ENCODE measurements around the gene MYH7B.

MYH7B gene

GRCh38 chr20:34945315-34946077, 10.2 kb upstream of the MYH7B start:
- DNase-seq = no peak

DNA sequence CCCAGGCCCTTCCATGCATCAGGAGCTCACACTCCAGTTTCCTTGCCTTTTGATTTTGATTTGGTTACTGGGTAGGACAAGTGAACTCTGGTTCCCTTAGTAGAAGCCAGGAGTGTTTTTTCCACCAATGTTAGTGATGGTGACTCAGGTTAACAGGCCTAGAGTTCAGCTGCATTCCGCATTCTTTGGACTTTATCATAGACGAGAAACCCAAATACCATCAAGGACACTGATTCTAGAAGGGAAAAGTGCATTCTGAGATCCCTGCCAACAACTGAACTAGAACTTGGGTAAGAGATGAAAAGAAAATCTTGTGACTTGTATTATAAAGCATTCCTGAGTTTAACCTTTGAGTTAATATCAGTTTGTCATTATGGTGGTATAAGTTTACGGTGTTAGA, 9.0 kb upstream of the MYH7B start:
- DNase-seq = no peak

DNA sequence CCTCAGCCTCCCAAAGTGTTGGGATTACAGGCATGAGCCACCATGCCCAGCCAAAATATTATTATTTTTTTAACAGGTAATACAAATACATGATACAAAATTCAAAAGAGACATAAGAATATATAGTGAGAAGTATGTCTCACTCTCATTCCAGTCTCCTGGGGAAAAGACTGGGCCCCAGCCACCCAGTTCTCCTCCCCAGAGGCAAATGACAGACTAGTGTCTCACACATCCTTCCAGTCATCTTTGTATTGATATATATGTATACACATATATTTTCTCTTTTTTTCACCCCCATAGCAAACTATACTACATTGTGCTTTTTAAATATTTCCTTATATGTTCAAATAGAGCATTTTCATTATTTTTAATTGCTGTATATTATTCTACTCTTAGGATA, 8.3 kb upstream of the MYH7B start:
- DNase-seq = no peak

GRCh38 chr20:34948030-34948429, 7.6 kb upstream of the MYH7B start:
- DNase-seq = no peak

- no peak for DNase-seq
These were observed 6.5 kb upstream of the MYH7B start for GRCh38 chr20:34949120-34949519.

DNA sequence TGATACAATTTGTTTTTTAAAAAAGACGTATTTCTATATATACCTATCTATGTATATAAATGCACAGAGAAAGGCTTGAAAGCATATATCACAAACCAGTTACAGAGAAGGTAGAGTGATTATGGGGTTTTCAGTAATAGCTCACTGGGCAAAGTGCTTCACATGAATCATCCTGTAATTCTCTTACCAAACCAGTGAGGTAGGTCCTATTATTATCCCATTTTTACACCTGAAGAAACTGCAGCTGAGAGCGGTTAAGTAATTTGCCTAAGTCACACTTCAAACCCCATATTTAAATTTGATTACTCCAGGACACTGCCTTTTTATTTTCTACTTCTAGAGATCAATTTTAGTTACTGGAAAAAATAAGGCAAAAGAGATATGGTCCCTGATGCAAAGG, 4.4 kb upstream of the MYH7B start:
- DNase-seq = no peak

- no peak for DNase-seq
These were observed 4.0 kb upstream of the MYH7B start for GRCh38 chr20:34951652-34952051.

DNA sequence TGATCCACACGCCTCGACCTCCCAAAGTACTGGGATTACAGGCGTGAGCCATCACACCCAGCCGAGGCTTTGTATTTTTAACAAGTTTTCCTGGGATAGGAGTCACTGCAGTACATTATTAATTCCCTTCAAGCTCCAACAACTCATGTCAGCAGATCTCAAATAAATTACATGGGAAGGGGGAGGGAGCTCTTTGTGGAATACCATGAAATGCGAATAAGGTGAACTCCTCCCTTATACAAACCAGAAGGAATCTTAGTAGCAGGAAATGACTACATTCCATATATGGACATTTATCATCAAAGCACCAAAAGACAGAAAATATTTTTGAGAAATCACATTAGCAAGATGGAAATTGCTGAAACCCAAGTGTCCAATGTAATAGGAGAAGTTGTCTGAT, 3.0 kb upstream of the MYH7B start:
- DNase-seq = no peak

DNA sequence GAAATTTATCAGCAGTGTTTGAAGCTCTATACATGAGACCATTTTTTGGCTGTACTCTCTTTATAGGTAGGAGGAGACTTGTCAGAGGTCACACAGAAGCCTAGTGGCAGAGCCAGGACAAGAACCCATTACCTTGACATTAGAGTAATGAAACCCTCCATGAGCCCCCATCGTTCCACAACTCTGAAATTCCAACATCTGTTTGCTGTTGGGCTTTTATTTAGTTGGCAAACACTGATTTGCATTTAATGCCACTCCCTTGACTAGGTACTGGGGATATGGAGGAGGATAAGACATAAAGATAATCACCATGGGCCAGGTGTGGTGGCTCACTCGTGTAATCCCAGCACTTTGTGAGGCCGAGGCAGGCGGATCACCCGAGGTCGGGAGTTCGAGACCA, 1.7 kb upstream of the MYH7B start:
- DNase-seq = no peak

DNA sequence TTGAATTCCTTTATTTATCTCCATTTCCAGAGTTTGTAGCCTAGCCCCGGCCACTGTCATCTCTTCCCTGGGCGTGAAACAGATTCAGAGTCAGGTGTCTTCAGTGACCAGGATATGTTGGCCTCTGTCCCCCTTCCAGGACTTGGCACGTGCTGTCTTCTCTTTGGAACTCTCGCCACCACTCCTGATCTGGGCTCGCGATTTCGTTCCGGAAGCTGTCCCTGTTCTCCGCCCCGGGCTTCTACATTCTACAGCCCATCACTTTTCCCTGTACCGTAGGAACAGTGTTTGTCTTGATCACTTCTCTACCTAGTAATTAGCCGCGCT, 801 bp upstream of the MYH7B start:
- DNase-seq = no peak

DNA sequence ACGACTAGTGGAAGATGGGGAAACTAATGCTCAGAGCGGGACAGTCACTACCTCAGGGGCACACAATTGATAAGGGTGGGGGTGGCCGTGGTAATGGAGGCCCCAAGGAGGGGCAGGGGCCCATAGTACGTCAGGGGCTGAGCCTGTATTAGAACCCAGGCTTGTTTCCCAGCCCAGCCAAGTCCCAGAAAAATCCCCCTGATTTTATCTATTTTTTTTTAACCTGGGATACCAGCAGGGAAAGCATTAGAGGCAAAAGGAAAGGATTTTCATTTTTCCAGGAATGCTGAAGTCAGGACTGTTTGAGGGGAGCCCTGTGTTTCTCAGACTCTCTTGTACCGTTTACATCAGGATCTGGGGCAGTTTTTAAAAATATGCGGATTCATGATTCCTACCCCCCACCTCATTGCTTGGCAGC, 382 bp downstream of the MYH7B start:
- no peak for DNase-seq

DNA sequence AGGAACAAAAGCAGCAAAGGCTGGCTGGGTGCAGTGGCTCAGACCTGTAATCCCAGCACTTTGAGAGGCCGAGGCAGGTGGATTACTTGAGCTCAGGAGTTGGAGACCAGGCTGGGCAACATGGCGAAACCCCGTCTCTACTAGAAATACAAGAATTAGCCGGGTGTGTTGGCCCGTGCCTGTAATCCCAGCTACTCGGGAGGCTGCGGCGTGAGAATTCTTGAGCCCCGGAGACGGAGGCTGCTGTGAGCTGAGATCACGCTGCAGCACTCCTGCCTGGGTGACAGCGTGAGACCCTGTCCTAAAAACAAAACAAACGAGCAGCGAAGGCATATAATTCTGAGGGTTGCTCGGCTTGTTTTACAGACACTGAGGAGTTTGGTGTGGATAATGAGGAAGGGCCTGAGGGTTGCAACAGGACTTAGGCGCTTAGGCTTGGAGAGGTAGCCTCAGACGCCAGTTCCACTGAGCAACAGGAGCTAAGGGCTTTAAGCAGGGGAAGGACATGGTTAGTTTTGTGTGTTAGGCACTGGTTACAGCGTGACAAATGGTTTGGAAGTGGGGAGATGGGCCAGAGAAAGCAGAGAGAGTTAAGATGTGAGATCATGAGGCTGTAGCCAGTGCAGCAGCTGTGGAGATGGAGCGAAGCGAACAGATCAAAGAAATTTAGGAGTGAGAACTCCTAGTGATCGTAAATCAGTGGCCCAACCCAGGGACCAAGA, 1.2 kb downstream of the MYH7B start:
- no peak for DNase-seq

DNA sequence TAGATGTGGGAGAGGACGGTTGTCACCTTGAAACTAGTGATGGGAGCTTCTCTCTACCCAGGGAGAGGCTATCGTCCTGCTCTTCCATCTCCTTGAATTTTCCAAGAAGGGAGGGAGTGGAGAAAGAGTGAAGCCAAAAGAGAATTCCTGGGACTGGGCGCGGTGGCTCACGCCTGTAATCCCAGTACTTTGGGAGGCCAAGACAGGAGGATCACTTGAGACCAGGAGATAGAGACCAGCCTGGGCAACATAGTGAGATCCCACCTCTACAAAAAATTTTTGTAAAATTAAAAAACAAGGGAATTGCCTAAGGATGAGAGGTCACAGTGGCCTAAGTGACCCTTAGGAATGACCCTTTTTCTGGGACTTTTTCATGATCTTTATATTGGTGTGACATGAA, 8.8 kb downstream of the MYH7B start:
- no peak for DNase-seq

- no peak for DNase-seq
These were observed 9.4 kb downstream of the MYH7B start for GRCh38 chr20:34965051-34965450.

- no peak for DNase-seq
These were observed 11.8 kb downstream of the MYH7B start for GRCh38 chr20:34967421-34967820.

GRCh38 chr20:34968042-34968775, 12.5 kb downstream of the MYH7B start:
- DNase-seq = no peak

- DNase-seq = no peak
These were observed 14.6 kb downstream of the MYH7B start for GRCh38 chr20:34970193-34970840.

GRCh38 chr20:34970846-34971560, 15.3 kb downstream of the MYH7B start:
- DNase-seq = no peak

DNA sequence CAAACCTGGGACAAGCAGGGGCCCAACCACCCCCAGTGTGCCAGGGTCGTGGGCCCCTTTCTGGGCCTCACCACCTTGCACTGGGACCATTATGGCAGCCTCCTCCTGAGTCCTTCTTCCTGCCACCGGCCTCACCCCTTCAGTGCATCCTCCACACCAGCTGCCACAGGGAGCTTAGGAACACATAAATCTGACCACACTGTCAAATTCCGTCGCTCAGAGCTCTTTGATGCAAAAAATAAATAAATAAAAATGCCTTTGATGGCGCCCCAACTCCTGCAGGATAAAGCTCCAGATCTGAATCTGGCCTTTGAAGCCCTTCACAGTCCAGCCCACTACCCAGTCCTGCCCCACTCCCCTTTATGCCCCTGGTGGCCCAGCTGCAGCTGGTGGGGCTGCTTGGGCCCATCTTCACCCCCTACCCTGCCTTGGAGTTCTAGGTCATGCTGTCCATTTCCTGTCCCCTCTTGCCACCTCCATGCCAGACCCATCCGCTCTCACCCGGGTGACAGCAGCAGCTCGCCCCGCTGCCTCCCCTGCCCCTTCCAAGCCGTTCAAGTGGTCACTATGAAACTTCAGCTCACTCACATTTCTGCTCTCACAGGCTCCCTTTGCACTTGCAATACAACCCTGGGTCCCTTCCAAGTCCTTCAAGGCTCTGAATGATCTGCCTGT, 16.0 kb downstream of the MYH7B start:
- no peak for DNase-seq

DNA sequence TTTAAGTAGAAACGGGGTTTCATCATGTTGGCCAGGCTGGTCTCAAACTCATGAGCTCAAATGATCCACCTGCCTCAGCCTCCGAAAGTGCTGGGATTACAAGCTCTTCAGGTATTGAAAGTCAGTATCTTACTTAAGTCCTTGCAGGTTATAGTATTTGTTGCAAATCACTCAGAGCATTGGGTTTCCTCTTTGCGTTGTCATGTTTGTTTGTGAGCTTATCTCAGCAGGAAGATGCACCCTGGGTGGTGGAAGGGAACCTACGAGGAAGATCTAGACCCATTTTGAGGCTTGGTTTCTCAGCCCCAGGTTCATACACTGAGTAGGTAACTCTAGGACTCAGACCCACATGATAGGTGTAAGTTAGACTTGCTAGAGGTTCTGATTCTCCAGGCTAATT, 18.6 kb downstream of the MYH7B start:
- DNase-seq = no peak

DNA sequence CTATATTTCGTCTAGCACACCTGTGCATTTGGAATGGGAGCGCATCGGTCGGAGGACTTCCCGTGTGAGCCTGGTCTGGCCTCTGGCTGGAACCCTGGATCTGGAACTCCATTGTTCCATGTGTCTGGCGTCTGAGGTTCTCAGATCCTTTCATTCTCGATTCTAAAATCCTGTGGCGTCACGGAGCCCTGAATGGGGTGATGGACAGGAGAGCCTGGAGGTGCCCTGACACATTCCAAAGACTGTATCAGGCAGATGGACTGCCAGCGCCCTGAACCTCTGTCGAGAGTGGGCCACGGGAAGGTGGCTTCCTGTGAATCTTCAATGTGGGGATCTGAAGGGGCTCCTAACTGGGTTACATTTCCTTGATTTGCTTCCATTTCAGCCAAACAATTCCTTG, 20.6 kb downstream of the MYH7B start:
- no peak for DNase-seq

DNA sequence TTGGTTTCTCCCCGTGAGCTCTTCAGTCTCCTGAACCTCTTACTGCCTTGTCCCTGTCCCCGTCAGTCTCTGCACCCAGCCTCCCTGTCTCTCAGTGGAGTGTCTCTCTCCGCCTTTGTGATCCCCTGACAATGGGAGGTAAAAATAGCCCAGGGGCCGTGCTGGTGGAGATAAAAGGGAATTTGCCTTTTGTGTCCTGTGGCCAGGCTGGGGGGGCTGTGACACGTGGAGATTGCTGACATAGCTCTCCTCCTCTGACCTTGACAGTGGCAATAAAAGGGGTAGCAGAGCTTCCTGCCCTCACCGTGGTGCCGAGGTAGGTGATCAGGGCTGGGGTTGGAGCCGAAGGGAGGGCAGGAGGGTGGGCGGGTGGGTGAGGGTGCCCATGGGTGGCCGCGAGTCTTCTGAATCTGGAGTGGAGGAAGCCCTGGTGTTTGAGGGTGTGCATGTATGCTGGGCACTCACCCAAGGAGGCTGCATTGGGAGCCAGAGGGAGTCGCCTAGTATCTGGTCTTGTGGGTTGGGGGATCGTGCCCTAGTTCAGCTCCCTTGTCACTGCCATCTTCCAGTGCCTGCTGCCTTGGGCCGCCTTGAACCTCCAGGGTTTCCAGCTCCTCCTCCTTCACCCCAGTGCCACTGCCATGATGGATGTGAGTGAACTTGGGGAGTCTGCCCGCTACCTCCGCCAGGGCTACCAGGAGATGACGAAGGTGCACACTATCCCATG, 21.9 kb downstream of the MYH7B start:
- DNase-seq = no peak

Measured in NCI-H2029 (cell line).